HG03571 (cell line): ENCODE results near the gene SRP9.
"Not testable (repeated sequence)": the region's sequence is repeated elsewhere in the genome, so short reads cannot be mapped to it uniquely, and the experiment has no call there.

ENCODE experiments used
- ATAC-seq: cut with Tn5 transposase; IDR thresholded peaks from one replicate; pipeline ENCODE4 v1.9.1; 2021; ENCODE audit not compliant: unreplicated experiment

The SRP9 gene

DNA sequence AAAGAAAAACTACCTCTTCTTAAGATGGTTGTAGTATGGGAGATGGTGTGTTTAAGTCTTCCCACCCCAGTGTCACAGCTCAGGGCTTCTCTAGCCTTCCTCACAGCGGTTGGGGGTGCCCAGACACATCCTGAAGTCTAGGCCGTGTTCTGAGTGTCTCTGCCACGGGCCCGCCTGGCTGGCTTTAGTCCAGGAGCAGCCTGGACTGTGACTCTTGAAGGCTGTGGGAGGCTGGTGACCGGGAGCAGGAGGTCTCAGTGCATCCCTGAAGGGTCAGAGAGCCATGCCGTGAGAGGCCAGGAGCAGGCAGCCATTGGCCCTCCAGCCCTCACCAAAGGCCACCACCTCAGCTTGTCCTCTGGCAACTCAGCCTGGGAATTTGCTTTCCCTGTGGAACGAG lies 36.8 kb downstream of the SRP9 start:
- ATAC-seq, result no peak

GRCh38 chr1:225815090-225815489 lies 37.5 kb downstream of the SRP9 start:
- ATAC-seq, result not testable (repeated sequence)

GRCh38 chr1:225815526-225816178 lies 38.0 kb downstream of the SRP9 start:
- ATAC-seq, result no peak

DNA sequence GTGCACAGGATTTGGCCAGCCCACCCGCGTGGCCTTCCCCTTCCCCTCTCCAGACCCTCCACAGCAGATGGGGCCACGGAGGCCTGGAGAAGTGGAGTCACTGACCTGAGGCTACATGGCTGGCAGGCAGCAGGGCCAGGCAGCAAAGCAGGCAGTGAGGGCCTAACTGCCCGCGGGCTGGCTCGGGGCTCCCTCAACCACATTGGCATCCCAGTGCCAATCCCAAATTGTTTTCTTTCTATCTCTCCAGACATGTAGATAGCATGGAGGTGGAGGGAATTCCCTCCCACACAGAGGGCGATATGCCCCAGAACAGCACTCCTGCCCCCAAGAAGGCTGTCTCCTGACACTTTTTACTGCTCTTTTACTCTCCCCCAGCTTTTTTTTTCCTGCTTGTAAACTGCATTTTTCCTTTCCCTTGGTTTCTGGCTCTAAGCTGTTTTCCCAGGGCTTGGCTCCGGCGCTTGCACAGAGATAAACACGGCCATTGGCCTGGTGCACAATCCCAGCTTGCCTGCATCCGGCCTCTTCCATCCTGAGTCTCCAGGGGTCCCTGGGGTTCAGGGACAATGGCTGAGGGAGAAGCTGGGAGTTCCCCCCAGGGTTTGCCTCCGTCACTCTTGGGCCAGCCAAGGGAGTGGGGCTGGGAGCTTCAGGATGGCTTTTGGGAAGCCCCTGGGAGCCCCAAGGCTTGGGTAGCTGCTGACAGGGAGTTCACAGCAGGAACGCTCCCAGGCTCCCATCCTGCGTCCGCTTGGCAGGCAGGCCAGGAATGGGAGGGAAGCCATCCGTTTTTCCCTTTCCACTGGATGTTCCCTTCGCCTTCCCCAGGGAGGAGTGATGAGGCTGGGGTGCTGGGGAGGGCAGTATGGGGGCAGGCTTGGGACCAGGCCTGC lies 39.3 kb downstream of the SRP9 start:
- no peak for ATAC-seq

DNA sequence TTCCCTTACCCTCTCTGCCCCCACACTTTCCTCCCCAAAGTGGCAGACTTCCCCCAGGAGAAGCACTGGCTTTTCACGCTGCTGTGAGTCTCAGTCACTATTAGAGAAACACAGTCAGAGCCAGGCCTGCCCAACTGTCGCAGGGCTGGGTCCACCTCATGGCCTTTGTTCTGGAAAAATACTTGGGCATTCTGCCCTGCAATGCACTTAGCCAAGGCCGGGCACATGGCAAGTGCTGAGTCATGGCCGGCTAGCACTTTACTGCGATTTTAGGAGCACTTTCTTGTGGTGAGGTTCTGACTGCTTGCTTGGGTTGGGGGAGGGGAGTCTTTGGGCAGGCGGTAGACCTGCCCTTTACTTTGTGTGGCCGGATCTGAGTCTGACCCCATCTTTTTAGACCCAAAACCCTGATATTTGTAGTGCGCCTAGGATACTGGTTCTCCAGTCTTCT lies 40.0 kb downstream of the SRP9 start:
- ATAC-seq, result no peak

DNA sequence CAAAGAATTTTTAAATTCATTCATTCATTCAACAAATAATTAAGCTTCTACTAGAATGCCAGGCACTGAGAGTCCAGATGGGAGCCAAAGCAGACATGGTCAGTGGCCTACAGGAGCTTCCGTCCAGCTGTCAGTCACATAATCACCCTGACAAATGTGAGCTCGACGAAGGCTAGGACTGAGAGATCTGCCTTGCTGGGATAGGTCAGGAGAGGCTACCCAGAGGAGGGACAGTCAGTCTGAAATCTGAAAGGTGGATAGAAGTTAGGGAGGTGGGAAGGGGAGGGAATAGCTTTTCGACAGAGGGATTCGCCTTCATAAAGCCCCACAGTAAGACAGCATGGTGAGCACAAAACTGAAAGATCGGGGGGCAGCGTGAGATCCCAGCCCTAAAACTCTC lies 40.6 kb downstream of the SRP9 start:
- ATAC-seq, result no peak

DNA sequence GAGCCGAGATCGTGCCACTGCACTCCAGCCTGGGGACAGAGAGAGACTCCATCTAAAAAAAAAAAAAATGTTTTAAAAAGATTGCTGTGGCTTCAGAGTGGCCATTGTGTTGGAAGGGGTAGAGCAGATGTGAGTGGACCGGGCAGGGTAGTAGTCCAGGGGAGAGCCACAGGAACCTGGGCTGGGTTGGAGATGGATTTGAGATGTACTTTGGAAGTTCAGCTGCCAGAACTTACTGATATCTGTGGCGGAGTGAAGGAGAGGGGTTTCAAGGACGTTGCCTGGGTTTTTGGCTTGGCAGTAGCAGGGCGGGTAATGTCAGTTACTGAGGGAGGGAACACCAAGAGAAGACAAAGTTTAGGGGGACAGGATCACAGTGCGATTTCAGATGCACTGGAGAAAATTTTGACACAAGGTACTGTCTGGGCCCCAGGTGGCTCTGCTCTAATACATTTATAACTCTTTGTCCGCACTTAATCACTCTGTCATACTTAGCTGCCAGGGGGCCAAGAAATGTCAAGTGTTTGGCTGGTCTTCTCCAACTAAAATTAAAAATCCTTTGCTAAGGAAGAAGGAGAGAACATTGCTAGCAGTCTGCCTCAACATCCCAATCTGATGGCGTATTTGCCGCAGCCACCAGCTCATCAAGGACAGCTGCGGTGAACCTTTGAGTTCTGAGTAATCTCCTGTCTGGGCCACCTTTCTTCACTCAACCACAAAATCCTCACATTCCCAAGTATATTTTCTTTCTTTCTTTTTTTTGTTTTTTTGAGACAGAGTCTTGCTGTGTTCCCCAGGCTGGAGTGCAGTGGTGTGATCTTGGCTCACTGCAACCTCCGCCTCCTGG lies 41.9 kb downstream of the SRP9 start:
- no peak for ATAC-seq

- no peak for ATAC-seq
Observed at GRCh38 chr1:225820522-225821120, 43.0 kb downstream of the SRP9 start.

DNA sequence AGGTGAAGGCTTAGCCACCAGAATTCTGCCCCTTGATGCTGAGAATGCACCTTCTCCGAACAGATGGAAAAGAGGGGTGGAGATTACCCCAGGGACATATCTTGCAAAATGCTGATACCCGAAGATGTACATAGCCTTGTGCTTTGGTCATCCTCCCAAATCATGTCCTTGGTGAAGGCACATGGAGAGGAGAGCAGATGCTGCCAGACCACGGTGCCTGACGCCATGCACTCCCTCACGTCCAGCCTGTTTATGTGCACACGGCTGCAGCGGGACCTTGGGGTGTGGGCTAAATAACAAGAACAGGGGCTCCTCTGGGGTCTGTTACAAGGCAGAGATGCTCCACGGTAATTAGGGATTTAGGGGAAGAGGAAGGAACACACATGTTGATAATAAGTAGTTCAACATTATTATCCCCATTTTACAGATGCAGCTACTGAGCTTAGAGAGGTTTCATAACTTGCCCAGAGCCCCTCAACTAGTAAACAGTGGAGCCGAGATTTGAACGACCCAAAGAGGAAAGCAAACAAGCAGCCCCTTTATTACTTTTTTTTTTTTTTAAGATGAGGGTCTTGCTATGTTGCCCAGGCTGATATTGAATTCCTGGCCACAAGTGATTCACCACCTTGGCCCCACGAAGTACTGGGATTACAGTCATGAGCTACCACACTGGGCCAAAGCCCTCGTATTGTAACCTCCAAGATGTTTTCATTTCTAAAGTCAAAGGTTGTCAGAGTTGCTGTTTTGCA lies 45.2 kb downstream of the SRP9 start:
- no peak for ATAC-seq

GRCh38 chr1:225823811-225824261 lies 46.2 kb downstream of the SRP9 start:
- ATAC-seq, result no peak

- ATAC-seq, result no peak
Observed at GRCh38 chr1:225824533-225824941, 46.9 kb downstream of the SRP9 start.

GRCh38 chr1:225825078-225825477 lies 47.5 kb downstream of the SRP9 start:
- ATAC-seq, result no peak

DNA sequence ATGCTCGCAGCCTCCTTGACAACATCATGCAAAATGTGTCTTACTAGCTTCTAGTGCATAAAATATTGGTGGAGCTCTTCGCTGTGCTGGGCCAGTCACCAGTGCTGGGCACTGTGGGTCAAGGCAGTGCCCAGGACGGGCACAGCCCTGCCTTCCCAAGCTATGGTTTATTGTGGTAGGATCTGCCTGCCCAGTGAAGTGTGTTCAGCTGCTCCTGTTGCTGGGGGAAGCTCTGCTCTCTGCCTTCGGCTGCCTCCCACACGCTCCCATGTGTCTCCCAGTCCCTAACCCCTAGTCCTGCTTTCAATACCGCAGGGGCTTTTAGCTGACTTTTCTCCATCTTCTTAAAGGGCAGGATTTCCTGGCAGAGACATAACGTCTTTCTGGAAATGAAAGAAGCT lies 48.0 kb downstream of the SRP9 start:
- ATAC-seq, result no peak

DNA sequence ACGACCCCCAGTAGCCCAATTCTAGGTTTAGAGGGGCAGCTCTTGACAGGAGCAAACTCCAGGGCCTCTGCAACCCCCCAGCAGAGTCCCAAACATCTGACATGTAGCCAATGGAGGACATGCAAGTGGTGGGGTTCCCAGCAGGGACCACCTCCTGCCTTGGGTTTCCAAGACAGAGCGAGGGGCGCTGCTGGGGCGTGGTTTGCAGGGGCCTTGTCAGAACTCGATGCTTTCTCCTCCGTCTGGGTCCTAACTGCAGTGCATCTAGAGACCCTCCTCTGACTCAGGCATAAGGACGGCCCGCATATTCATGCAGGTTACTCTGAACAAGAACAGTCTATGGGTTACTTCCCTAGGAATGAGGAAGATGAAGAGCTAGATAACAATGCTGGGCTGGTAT lies 49.5 kb downstream of the SRP9 start:
- no peak for ATAC-seq

DNA sequence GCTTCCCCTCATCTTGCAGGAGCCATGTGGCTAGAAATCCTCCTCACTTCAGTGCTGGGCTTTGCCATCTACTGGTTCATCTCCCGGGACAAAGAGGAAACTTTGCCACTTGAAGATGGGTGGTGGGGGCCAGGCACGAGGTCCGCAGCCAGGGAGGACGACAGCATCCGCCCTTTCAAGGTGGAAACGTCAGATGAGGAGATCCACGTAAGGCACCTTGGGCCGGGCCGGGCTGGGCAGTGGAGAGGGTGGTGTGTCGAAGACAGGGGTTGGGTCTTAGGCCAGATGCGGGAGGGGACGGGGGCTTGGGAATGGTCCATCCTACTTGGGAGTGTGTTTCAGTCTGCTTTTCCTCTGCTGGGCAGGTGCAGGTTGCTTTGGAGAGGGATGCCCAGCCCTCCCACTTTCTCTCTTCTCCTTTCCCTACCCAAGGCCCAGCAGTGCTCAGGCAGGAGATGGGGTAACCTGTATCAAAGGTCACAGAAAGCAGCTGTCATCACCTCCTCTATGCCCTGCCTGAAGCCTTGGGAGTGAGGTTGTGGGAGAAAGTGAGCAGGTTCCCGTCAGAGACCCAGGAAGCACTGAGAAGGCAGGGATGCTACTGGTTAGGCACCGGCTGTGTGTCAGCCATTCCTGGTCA lies 51.2 kb downstream of the SRP9 start:
- no peak for ATAC-seq

- no peak for ATAC-seq
Observed at GRCh38 chr1:225830841-225831240, 53.2 kb downstream of the SRP9 start.

DNA sequence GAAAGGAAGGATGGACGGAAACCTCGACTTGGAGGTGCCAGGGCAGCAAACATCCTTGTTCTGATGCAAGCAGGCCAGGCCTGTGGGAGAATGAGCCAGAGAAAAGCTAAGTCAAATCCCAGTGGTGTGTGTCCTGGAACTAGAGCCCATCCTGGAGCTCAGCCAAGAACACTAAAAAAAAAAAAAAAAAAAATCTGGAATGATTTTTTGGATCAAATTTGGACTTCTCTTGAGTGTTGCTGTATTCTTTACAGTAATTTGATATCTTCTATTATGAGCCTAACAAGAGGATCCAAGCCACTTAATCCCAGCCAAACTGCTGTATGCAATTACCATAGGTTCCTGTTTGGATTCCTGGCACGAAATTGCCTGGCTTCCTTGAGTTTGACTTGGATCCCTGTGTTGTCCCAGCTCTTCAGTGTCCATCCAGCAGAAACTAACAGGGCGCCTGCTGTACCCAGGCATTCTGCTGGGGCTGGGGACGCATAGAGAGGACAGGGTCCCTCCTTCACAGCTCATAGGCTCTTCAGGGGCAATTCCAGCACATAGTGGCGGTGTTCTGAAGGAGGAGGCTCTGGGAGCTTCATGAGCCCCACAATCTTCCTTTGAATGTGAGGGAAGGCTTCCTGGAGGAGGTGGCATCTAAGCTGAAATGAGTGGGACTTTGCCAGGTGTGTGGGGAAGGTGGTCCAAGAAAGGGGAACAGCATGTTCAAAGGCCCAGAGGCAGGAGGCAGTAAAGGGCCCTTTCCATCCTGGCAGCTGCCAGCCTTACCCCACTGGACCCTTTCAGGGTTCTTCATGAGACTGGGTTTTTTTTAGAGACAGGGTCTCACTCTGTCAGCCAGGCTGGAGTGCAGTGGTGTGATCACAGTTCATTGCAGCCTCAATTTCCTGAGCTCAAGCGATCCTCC lies 57.0 kb downstream of the SRP9 start:
- no peak for ATAC-seq

GRCh38 chr1:225835856-225836255 lies 58.2 kb downstream of the SRP9 start:
- no peak for ATAC-seq

DNA sequence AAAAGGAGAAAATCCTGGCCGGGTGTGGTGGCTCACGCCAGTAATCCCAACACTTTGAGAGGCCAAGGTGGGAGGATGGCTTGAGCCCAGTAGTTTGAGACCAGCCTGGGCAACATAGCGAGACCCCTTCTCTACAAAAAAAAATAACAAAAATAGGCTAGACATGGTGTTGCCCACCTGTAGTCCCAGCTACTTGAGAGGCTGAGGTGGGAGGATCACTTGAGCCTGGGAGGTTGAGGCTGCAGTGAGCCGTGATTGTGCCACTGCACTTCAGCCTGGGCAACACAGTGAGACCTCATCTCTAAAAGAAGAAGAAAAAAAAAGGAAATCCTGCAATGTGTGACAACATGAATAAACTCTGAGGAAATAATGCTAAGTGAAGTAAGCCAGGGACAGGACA lies 58.7 kb downstream of the SRP9 start:
- not testable (repeated sequence) for ATAC-seq
